Left colon (tissue), 2 donors: ENCODE measurements around the gene LAIR2. TPM values are rescaled to one million over a fixed set of nuclear protein-coding genes. Genes with fewer than 3 reads are reported as not detected.

Source experiments
- ATAC-seq: fragments of 200-7000 bp; cut with Tn5 transposase; one replicate; pipeline ENCODE4 v1.9.1; 2020; ENCODE audit warnings: mild to moderate bottlenecking, moderate library complexity
- DNase-seq, 2 donors: peaks; one replicate each; pipeline ENCODE4 v3.0.0-alpha.2; 2020
- intact Hi-C, 2 donors: fragments of 100-400 bp; cut with DNase I in 1 of 2; cut with micrococcal nuclease in 1 of 2; formaldehyde crosslinking; loops; one replicate each; pipeline versions ENCODE4 v1.11.2 to v1.14.0; 2022; cut with DNase I, micrococcal nuclease
- long read RNA-seq: library from polyadenylated mRNA; unstranded; transcript quantifications from one replicate; pipeline ENCODE4 v2.0.0, GENCODE V29; 2021
- total RNA-seq, 2 donors: library from RNA; stranded (reverse); fragmentation: NEBNext Ultra II Directional; extraction: Animal tissue kit (Norgen Biotek cat#: 25700); gene quantifications; one replicate each; pipeline ENCODE4 v1.2.1, GENCODE V29; 2021
- donor health status: DM: no; HTN: no; CAD: no.
- donor health status: DM: yes; HTN: yes; CAD: no.

Gene LAIR2
- total RNA-seq = not detected
- long read RNA-seq = 0 reads

DNA sequence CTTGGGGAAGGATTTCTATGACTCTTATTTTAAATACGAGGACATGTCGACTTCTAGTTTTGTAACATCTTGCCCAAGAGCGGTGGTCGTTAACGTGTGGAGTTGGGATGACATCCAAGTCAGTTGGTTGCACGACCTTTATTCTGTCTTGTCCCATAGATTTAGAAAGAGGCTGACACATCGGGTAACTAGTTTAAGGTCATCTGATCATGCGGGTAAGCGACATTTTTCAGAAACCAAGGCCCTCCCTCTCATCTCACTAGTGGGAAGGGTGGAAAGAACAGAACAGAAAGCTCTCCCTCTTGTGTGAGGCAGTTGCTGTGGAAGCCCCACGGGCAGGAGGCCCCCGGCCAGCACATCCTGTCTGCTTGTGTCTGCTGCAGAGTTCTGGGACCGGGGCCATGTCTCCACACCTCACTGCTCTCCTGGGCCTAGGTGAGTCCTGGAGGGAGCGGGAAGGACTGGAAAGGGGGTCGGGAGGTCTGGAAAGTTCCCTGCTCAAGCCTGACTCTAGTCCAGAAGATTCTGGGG lies at the start of gene LAIR2:
TSS of gene LAIR2 (plus strand) at position 314 of the 531 bp plus-strand sequence. CDS start at position 402, 88 bp downstream.
- no peak for ATAC-seq
- DNase-seq = no peak
- intact Hi-C loops = no loop called here

DNA sequence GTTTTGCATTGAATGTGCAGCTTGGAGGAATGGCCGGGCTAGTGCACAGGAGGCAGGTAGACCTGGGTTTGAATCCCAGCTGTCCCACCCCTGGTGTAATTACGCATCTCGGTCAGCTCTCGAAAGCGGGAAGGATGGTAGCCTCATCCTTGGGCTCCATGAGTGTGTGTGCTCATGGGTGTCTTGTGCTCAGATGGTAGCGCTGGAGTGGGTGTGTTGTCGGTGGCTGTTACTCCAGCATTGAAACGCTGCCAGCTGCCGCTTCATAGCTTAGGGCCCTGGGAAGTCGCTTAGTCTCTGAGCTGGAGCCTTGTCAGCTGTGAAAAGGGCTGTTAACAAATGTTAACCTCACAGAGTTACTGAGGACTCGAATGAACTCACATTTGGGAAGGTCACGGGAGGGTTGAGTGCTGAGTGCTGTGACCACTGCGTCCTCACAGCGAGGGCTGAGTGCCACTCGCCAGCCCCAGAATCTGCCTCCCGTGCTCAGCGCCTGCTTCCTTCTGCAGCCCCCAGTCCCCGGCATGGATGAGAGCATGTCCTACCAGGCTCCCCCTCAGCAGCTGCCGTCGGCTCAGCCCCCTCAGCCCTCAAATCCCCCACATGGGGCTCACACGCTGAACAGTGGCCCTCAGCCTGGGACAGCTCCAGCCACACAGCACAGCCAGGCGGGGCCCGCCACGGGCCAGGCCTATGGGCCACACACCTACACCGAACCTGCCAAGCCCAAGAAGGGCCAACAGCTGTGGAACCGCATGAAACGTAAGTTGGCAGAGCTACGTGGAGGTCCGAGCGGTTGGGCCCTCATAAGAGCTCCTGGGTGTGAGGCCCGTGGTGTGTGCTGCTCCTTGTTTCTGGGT lies 48.5 kb upstream of the LAIR2 start:
- ATAC-seq (no peak), DNase-seq (no peak)
- intact Hi-C loops = no loop called here

- DNase-seq (no peak), ATAC-seq (no peak)
- intact Hi-C loops = no loop called here
These were observed 47.6 kb upstream of the LAIR2 start for GRCh38 chr19:54454781-54455675.

DNA sequence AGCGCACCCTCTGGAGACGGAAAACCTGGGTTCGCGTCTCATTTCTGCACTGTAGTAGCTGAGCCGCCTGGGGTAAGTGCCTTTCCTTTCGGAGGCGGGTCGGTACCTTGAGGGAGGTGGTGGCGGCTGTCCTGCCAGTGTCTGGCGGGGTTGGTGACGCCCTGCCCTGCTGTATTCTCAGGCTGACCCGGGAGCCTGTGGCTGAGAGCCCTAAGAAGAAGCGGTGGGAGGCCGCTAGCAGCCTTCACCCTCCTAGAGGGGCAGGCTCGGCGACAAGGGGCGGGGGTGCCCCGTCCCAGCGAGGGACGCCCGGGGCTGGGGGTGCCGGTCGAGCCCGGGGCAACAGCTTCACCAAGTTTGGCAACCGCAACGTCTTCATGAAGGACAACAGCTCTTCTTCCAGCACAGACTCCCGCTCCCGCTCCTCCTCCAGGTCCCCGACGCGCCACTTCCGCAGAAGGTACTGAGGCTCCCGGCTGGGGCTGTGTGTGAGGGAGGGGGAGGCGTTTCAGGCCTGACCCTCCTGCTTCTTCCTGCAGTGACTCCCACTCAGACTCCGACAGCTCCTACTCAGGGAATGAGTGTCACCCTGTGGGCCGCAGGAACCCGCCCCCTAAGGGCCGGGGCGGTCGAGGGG lies 46.7 kb upstream of the LAIR2 start:
- no peak for DNase-seq
- intact Hi-C loops = no loop called here

DNA sequence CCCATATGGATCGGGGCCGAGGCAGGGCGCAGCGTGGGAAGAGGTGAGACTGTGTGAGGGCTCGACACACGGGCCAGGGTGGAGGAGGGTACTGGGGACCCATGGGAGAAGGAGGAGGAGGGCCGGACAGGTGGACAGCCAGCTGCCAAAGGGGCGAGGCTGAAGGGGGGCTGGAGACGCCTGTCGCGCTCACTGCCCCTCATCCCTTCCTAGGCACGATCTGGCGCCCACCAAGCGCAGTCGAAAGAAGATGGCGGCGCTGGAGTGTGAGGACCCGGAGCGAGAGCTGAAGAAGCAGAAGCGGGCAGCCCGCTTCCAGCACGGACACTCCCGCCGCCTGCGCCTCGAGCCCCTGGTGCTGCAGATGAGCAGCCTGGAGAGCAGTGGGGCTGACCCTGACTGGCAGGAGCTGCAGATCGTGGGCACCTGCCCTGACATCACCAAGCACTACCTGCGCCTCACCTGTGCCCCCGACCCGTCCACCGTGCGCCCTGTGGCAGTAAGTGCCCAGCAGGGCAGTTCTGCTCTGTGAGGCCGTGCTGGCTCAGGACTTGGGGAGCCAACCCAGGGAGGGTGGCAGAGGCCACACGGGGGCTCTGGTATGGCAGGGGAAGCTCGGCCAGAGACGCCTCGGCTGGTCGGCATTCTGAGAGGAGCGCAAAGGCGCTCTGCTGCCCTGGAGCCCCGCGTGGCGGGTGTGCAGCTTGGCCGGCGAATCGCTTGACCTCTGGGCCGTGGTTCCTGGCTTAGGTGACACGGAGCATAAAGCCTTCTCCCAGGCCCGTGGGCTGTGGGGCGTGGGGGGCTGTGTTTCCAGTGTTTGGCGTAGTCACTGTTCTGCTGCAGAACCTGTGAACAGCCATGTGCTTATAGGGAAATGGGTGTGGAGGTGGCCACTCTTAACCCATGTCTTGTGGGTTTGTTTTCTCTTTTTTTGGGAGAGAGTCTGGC lies 45.9 kb upstream of the LAIR2 start:
- ATAC-seq (no peak), DNase-seq (no peak)
- intact Hi-C loops = no loop called here

More for the DNA sequence above, 46.7 kb upstream of the LAIR2 start:
- no peak for ATAC-seq

GRCh38 chr19:54457773-54458647 lies 44.6 kb upstream of the LAIR2 start:
- ATAC-seq (no peak), DNase-seq (peak in 1 of 2 donors; percentile 7)
- intact Hi-C loops = no loop called here

DNA sequence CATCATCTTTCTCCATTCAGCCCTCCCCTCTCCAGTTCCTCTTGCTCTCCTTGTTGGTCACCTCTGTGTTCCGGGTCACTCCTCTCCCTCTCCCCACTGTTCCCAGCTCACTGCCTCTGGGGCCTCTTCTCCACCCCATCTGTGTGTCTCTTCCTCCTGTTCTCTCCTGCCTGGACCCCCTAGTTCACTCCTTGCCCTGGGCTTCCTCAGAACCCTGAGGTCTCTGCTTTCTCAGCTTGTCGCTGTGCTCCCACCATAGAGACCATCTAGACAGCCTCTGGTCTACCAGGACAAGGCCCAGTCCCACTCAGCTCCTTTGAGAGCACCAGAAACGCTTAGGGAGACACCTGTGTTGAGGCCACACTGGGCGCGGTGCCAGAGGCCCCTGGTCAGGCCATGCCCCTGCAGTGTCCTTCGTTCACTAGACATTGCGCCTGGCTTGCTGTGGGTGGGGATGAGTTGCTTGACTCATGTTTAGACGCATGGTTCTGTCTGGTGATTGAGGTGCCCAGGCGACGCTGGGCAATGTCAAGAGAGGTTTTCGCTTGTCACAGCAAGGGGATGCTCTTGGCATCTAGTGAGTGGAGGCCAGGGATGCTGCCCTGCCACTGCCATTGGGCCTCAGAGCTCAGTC lies 43.9 kb upstream of the LAIR2 start:
- intact Hi-C loops = no loop called here
- no peak for ATAC-seq
- no peak for DNase-seq

DNA sequence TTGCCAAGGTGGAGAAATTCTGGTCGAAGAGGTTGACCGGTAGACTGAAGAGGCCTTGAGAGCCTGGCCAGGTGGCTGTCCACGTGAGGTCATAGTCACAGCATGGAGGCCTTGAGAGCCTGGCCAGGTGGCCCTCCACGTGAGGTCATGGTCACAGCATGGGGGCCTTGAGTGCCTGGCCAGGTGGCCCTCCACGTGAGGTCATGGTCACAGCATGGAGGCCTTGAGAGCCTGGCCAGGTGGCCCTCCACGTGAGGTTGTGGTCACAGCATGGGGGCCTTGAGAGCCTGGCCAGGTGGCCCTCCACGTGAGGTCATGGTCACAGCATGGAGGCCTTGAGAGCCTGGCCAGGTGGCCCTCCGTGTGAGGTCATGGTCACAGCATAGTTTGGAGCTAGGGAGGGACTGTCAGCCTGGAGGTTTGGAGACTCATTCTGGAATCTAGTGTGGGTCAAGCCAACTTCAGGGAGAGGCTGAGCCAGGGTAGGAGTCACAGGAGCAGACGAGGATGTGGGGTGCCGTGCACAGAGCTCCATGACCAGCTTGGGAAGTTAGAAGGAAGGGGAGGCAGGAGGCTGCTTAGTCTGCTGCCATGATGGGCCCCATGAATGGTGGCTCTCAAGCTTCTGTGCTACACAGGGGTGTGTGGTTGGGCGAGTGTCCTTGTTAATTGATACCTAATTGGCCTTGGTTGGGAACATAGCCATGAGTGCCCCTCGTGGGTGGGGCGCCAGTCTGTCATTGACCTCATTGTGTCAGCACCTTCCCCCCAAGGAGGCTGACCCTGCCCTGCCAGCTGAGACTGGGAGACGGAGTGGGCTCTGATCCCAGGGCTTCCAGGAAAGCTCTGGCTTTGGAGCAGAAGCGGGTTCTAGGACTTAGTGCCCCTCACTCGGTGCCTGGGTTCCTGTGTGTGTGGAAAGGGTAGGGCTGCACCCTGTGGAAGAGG lies 43.1 kb upstream of the LAIR2 start:
- no peak for ATAC-seq
- intact Hi-C loops = no loop called here
- no peak for DNase-seq

GRCh38 chr19:54460230-54461005 lies 42.2 kb upstream of the LAIR2 start:
- intact Hi-C loops = no loop called here
- no peak for DNase-seq
- no peak for ATAC-seq

DNA sequence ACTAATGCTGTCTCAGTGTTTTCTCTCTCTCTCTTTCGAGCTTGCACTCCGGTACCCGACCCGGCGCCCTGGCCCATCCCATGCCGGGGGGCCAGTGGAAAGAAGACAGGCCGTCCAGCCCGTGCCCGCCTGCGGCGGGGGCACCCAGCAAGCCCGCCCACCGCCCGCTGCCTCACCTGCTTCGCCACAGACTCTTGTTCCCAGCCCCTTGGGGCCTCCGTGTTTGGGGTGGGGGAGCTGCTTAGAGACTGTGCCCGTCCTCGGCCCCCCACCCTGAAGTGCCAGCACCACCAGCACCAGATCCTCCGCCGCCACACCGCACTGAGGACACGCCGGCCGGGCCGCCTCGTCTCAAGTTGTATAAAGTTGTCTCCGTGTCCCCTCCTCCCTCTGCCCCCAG lies 41.4 kb upstream of the LAIR2 start:
- DNase-seq (no peak), ATAC-seq (no peak)
- intact Hi-C loops = no loop called here

DNA sequence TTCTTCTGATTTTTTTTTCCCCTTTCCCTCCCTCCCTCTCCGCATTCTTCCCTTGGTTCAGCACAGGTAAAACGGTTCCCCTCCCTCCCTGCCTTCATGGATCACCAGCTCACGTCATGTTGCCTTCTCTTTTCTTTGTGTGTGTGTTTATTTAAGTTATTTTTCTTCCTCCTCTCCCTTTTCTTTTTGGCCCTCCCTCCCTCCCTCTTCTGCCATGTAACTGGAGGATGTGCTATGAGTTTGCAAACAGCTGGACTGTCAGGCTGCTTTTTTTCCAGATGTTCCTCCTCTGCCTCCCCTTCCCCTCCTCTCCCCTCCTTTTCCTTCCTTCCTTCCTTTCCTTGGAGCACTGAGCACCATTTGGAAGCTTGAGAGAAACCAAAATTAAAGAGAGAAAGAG lies 41.0 kb upstream of the LAIR2 start:
- ATAC-seq (no peak), DNase-seq (no peak)

GRCh38 chr19:54462047-54462654 lies 40.5 kb upstream of the LAIR2 start:
- DNase-seq = peak in 1 of 2 donors; percentile 53
- intact Hi-C loops = no loop called here
- peak; percentile 1 for ATAC-seq

More for the DNA sequence above, 41.0 kb upstream of the LAIR2 start:
- intact Hi-C loops = no loop called here

DNA sequence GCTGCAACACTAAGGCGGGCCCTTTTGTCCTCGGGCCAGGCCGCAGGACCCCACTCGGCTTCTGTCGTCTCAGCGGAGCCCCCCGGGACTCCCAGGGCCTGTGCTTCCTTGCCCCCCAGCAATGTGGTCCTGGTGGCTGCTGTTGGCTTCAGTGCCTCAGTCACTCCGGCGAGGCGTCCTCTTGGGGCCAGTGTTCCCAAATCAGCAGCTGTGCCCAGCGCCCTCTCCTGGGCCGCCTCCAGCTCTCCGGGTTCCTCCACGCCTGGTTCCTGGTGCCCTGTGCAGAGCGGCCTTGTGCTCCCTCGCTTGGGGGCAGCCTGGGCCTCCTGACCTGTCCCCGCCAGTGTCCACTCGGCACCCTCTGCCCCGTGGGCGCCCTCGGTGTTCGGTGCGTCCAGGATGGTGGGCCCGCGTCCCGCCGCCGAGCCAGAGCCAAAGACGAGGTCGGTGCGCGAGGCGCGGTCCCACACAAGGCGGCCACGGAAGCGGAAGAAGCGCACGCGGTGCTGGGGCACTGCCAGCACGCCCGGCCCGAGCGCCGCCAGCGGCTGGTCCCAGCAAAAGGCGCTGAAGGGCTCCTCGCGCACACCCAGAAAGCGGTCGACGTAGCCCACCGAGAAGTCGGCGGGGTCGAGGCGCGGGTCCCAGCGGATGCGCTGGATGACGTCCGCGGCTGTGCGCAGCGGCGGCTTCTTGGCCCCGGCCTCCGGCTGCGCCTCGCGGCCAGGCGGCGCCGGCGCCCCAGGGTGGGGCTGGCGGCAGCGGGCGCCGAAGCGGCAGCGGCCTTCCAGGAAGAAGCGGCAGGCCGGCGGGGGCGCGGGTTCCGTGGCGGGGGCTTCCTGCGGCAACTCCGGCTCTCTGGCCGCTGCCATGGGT lies 39.7 kb upstream of the LAIR2 start:
- peak; percentile 76 to 83 for DNase-seq
- intact Hi-C loops = no loop called here
- peak; percentile 21 for ATAC-seq
